Measurements from ENCODE around the gene HSBP1L1. TPM values are rescaled to one million over a fixed set of nuclear protein-coding genes. Genes with fewer than 3 reads are reported as not detected.

HSBP1L1 gene
- total and polyA plus RNA-seq, 2 of the 13 experiments (the other 11 are each of a cell fraction or from before 2014, with no cell fraction given), result 22.6 to 45.1 TPM

DNA sequence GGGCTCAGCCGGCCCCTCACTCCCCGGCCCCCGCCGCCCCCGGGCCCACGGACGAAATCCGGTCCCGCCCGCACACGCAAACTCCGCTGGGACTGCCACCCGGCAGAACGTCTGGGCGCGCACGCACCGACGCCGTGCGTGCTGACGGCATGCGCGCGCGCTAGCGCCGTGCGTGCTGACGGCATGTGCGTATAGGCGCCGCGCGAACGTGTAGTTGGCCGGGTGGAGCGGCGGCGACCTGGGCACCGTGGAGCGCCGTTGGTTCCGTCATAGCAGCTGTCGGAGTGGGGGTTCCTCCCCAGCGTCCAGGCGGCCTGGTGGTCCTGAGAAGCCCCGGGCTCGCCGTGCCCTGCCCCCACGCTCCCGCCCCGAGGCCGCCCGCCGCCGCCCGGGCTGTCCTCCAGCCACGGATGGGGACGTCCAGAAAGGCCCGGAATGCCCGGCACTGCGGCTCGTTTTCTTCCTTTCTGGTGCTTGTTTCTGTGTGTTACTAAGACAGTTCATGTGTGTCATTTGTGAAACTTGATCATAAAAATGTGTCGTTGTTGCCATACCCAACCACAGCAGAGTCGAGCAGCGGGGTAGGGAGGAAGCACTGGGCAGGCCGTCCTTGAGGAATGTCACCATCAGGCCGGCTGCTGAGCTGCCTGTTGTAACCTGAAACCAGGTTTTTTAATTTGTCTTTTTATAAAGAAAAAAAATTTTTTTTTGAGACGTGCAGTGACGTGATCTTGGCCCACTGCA, 24.2 kb downstream of the HSBP1L1 start, which contains the start of gene TXNL4A (continued):
- TF ChIP-seq ZIK1 (CRISPR knock-in tag; IDR thresholded peaks at IDR 0.05; ENCODE audit: borderline replicate concordance, low read depth), result peak; percentile 67; the same call in 1 of the 2 replicates
- TF ChIP-seq ZNF317 (CRISPR knock-in tag; IDR thresholded peaks at IDR 0.05), result no peak
- TF ChIP-seq KMT2B (CRISPR knock-in tag; IDR thresholded peaks at IDR 0.05), result peak; percentile 86
- no peak for TF ChIP-seq KLF9 (CRISPR knock-in tag; IDR thresholded peaks at IDR 0.05; ENCODE audit: low read depth)
- no peak for TF ChIP-seq EHMT2 (IDR thresholded peaks at IDR 0.05; ENCODE audit: borderline replicate concordance, low read depth, low read length)
- 0 out of 2 replicates have a peak, but pooled peaks have one; percentile 5 for TF ChIP-seq CC2D1A (CRISPR knock-in tag; IDR thresholded peaks at IDR 0.05)
- TF ChIP-seq SNAPC2 (CRISPR knock-in tag; IDR thresholded peaks at IDR 0.05), result no peak
- no peak for TF ChIP-seq HHEX (CRISPR knock-in tag; IDR thresholded peaks at IDR 0.05)
- TF ChIP-seq, protein P1, sequence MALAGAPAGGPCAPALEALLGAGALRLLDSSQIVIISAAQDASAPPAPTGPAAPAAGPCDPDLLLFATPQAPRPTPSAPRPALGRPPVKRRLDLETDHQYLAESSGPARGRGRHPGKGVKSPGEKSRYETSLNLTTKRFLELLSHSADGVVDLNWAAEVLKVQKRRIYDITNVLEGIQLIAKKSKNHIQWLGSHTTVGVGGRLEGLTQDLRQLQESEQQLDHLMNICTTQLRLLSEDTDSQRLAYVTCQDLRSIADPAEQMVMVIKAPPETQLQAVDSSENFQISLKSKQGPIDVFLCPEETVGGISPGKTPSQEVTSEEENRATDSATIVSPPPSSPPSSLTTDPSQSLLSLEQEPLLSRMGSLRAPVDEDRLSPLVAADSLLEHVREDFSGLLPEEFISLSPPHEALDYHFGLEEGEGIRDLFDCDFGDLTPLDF (CRISPR knock-in tag; IDR thresholded peaks at IDR 0.05), result peak; percentile 83
- no peak for TF ChIP-seq ZFP36 (IDR thresholded peaks at IDR 0.05; ENCODE audit: borderline replicate concordance, low read depth, low read length, partially characterized antibody)
- TF ChIP-seq MXI1 (IDR thresholded peaks at IDR 0.05; ENCODE audit: borderline replicate concordance, low read depth, low read length), result peak; percentile 71; the same call in 1 of the 3 replicates
- no peak for TF ChIP-seq KLF11 (CRISPR knock-in tag; IDR thresholded peaks at IDR 0.05)
- TF ChIP-seq, protein P2, sequence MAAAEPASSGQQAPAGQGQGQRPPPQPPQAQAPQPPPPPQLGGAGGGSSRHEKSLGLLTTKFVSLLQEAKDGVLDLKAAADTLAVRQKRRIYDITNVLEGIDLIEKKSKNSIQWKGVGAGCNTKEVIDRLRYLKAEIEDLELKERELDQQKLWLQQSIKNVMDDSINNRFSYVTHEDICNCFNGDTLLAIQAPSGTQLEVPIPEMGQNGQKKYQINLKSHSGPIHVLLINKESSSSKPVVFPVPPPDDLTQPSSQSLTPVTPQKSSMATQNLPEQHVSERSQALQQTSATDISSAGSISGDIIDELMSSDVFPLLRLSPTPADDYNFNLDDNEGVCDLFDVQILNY (CRISPR knock-in tag; conservative IDR thresholded peaks at IDR 0.05), result peak; percentile 76; the same call in 1 of the 2 replicates
- TF ChIP-seq, protein P3, sequence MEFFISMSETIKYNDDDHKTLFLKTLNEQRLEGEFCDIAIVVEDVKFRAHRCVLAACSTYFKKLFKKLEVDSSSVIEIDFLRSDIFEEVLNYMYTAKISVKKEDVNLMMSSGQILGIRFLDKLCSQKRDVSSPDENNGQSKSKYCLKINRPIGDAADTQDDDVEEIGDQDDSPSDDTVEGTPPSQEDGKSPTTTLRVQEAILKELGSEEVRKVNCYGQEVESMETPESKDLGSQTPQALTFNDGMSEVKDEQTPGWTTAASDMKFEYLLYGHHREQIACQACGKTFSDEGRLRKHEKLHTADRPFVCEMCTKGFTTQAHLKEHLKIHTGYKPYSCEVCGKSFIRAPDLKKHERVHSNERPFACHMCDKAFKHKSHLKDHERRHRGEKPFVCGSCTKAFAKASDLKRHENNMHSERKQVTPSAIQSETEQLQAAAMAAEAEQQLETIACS (CRISPR knock-in tag; IDR thresholded peaks at IDR 0.05), result peak; percentile 96
- peak; percentile 20; the same call in 1 of the 2 replicates for TF ChIP-seq ZNF331 (CRISPR knock-in tag; IDR thresholded peaks at IDR 0.05)
- TF ChIP-seq, protein P4, sequence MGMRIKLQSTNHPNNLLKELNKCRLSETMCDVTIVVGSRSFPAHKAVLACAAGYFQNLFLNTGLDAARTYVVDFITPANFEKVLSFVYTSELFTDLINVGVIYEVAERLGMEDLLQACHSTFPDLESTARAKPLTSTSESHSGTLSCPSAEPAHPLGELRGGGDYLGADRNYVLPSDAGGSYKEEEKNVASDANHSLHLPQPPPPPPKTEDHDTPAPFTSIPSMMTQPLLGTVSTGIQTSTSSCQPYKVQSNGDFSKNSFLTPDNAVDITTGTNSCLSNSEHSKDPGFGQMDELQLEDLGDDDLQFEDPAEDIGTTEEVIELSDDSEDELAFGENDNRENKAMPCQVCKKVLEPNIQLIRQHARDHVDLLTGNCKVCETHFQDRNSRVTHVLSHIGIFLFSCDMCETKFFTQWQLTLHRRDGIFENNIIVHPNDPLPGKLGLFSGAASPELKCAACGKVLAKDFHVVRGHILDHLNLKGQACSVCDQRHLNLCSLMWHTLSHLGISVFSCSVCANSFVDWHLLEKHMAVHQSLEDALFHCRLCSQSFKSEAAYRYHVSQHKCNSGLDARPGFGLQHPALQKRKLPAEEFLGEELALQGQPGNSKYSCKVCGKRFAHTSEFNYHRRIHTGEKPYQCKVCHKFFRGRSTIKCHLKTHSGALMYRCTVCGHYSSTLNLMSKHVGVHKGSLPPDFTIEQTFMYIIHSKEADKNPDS (CRISPR knock-in tag; IDR thresholded peaks at IDR 0.05), result peak; percentile 21; the same call in 1 of the 2 replicates
- TF ChIP-seq ZNF563 (CRISPR knock-in tag; IDR thresholded peaks at IDR 0.05), result peak; percentile 60; the same call in 1 of the 2 replicates
- TF ChIP-seq ZSCAN21 (CRISPR knock-in tag; IDR thresholded peaks at IDR 0.05; ENCODE audit: borderline replicate concordance), result peak; percentile 73
- peak; percentile 89 for TF ChIP-seq ZNF547 (CRISPR knock-in tag; IDR thresholded peaks at IDR 0.05)
- TF ChIP-seq ZNF264 (CRISPR knock-in tag; IDR thresholded peaks at IDR 0.05), result 0 out of 2 replicates have a peak, but pooled peaks have one; percentile 53
- 0 out of 2 replicates have a peak, but pooled peaks have one; percentile 44 for TF ChIP-seq ARNTL (CRISPR knock-in tag; IDR thresholded peaks at IDR 0.05)
- peak; percentile 6; the same call in 1 of the 2 replicates for TF ChIP-seq RXRA (CRISPR knock-in tag; IDR thresholded peaks at IDR 0.05)
- TF ChIP-seq SP1 (IDR thresholded peaks at IDR 0.05), result no peak
- peak; percentile 54 for TF ChIP-seq SP1 (CRISPR knock-in tag; IDR thresholded peaks at IDR 0.05)
- TF ChIP-seq SSRP1 (CRISPR knock-in tag; IDR thresholded peaks at IDR 0.05), result no peak
- TF ChIP-seq PHF8 (CRISPR knock-in tag; IDR thresholded peaks at IDR 0.05), result peak; percentile 86
- peak; percentile 43 for TF ChIP-seq HIVEP1 (CRISPR knock-in tag; IDR thresholded peaks at IDR 0.05)
- TF ChIP-seq ZNF746 (CRISPR knock-in tag; IDR thresholded peaks at IDR 0.05), result 0 out of 2 replicates have a peak, but pooled peaks have one; percentile 33

Measured in HepG2 (cell line).